ENCODE measurements around the gene GRIK4. TPM values are rescaled to one million over a fixed set of nuclear protein-coding genes. Genes with fewer than 3 reads are reported as not detected.

Gene GRIK4
- total and polyA plus RNA-seq, 9 of the 15 experiments (the other 6 are each of a cell fraction or from before 2014, with no cell fraction given): not detected

- TF ChIP-seq TSHZ1 (CRISPR knock-in tag; IDR thresholded peaks at IDR 0.05): no peak
These were observed 19.1 kb upstream of the GRIK4 start (continued) for GRCh38 chr11:120492486-120492885.

GRCh38 chr11:120494595-120494994, 17.0 kb upstream of the GRIK4 start:
- TF ChIP-seq ZNF384 (IDR thresholded peaks at IDR 0.05; ENCODE audit: low read depth, low read length) (no peak), TGIF2 (CRISPR knock-in tag; IDR thresholded peaks at IDR 0.05) (no peak), PKNOX1 (IDR thresholded peaks at IDR 0.05) (0 out of 2 replicates have a peak, but pooled peaks have one; percentile 7), SOX6 (IDR thresholded peaks at IDR 0.05) (peak; percentile 71; the same call in 1 of the 2 replicates), HMBOX1 (IDR thresholded peaks at IDR 0.05) (peak; percentile 93), SPI1 (IDR thresholded peaks at IDR 0.05; ENCODE audit: borderline replicate concordance, low read depth, low read length) (peak; percentile 16; the same call in 1 of the 2 replicates)
- peaks cover 0 to 8% of the 10 kb centered on the region in 2 experiments; a peak in 2 of 5 replicates for H3K4me1 ChIP-seq (replicated peaks in 1 of 2; ENCODE audit: control insufficient read depth in 2 of 2, insufficient read depth in 2 of 2, low read length in 2 of 2)
- POLR2A ChIA-PET: interaction anchor here (1.1 to 1.7 kb wide), 3 partner anchors 9 to 41 kb away, joined by 3 to 5 read pairs (median 5); no protein-coding TSS in a partner anchor
- H3K4me2 ChIP-seq (ENCODE audit: insufficient read depth, low read length): peak overlapping the region; percentile 9; the same call in 1 of the 2 replicates
- H3K9ac ChIP-seq (ENCODE audit: insufficient read depth in 1 of 2, low read depth in 2 of 2, low read length in 2 of 2): no peak overlapping the region
- CTCF ChIA-PET (ENCODE audit: low intra/inter-chr PET ratio): no interaction called here
- H3K36me3 ChIP-seq (ENCODE audit: control insufficient read depth, insufficient read depth, low read length): no peaks in the 10 kb centered on the region; the same call in 2 of the 3 replicates
- WGBS (ENCODE audit: insufficient coverage, low coverage, missing lambda C conversion rate): 0% methylated on average over 2 of the region's 2 CpGs
- no peaks in the 10 kb centered on the region for H3K9me1 ChIP-seq (ENCODE audit: control insufficient read depth, insufficient read depth, low read length)
- ATAC-seq: peak; percentile 70
- in situ Hi-C loops (cut with MboI): no loop called here
- no peaks in the 10 kb centered on the region for H3K9me3 ChIP-seq (replicated peaks; ENCODE audit: control insufficient read depth, insufficient read depth, low read depth, low read length)
- no TSS peak for BruUV-seq (replicated peaks)
- no peak overlapping the region for H3K27ac ChIP-seq (ENCODE audit: extremely low read depth, low read depth, low read length)
- no peaks in the 10 kb centered on the region for H3K79me2 ChIP-seq (ENCODE audit: control insufficient read depth, insufficient read depth, low read length)
- H2AFZ ChIP-seq (ENCODE audit: low read depth, low read length): no peak overlapping the region
- H3K27me3 ChIP-seq (ENCODE audit: control insufficient read depth in 2 of 2, insufficient read depth in 2 of 2, low read length in 2 of 2): peaks cover 0 to 6% of the 10 kb centered on the region in 2 experiments; a peak in 2 of 5 replicates
- peak in 1 of 4 experiments; percentile 5 for DNase-seq (ENCODE audit: extremely low read depth in 1 of 4, low spot score in 3 of 4)
- H3K4me3 ChIP-seq: no peak overlapping the region
- peak; percentile 35 for FAIRE-seq
- intact Hi-C loops (cut with micrococcal nuclease): loop anchor here (2.0 kb wide), 1 partner anchor 160 kb away; no protein-coding TSS in a partner anchor
- H4K20me1 ChIP-seq (replicated peaks; ENCODE audit: control insufficient read depth, insufficient read depth, low read length): no peaks in the 10 kb centered on the region

Measured in K562 (cell line).